HG02678 (cell line): ENCODE data around the gene CLEC10A.
"Not testable (repeated sequence)": the region's sequence is repeated elsewhere in the genome, so short reads cannot be mapped to it uniquely, and the experiment has no call there.

ENCODE experiments used
- ATAC-seq: cut with Tn5 transposase; IDR thresholded peaks from one replicate; pipeline ENCODE4 v1.9.1; 2021; ENCODE audit warnings: mild to moderate bottlenecking, moderate library complexity; ENCODE audit not compliant: unreplicated experiment

Gene CLEC10A

GRCh38 chr17:7078711-7079110 is 1.3 kb downstream of the CLEC10A start:
- ATAC-seq, result no peak

GRCh38 chr17:7077911-7078546 is 2.0 kb downstream of the CLEC10A start:
- no peak for ATAC-seq

GRCh38 chr17:7074931-7075330 is 5.1 kb downstream of the CLEC10A start:
- no peak for ATAC-seq

- no peak for ATAC-seq
Measured at GRCh38 chr17:7072406-7072805, 7.6 kb downstream of the CLEC10A start.

- ATAC-seq, result no peak
Measured at GRCh38 chr17:7070712-7071111, 9.3 kb downstream of the CLEC10A start.

GRCh38 chr17:7068268-7068667 is 11.8 kb downstream of the CLEC10A start:
- no peak for ATAC-seq

- no peak for ATAC-seq
Measured at GRCh38 chr17:7067198-7067597, 12.9 kb downstream of the CLEC10A start.

GRCh38 chr17:7064261-7064660 is 15.8 kb downstream of the CLEC10A start:
- no peak for ATAC-seq

GRCh38 chr17:7063518-7064094 is 16.4 kb downstream of the CLEC10A start:
- no peak for ATAC-seq

- no peak for ATAC-seq
Measured at GRCh38 chr17:7060165-7060891, 19.7 kb downstream of the CLEC10A start.

- ATAC-seq, result no peak
Measured at GRCh38 chr17:7058831-7059447, 21.1 kb downstream of the CLEC10A start.

- ATAC-seq, result no peak
Measured at GRCh38 chr17:7056386-7056785, 23.7 kb downstream of the CLEC10A start.

- not testable (repeated sequence) for ATAC-seq
Measured at GRCh38 chr17:7050583-7050982, 29.5 kb downstream of the CLEC10A start.

- ATAC-seq, result no peak
Measured at GRCh38 chr17:7048968-7049367, 31.1 kb downstream of the CLEC10A start.

- ATAC-seq, result no peak
Measured at GRCh38 chr17:7047566-7047965, 32.5 kb downstream of the CLEC10A start.

GRCh38 chr17:7046725-7047397 is 33.2 kb downstream of the CLEC10A start:
- not testable (repeated sequence) for ATAC-seq

GRCh38 chr17:7046127-7046724 is 33.8 kb downstream of the CLEC10A start:
- no peak for ATAC-seq

GRCh38 chr17:7045492-7046126 is 34.4 kb downstream of the CLEC10A start:
- no peak for ATAC-seq

GRCh38 chr17:7043497-7044198 is 36.4 kb downstream of the CLEC10A start, which contains the start of gene SLC16A11:
SLC16A11 (minus strand) TSS chr17:7044092; CDS start chr17:7043513, 579 bp downstream.
- ATAC-seq, result no peak

- ATAC-seq, result no peak
Measured at GRCh38 chr17:7043182-7043496, 36.9 kb downstream of the CLEC10A start.
